RWPE2 (cell line): ENCODE data around the gene ZGLP1.

Experiments
- ATAC-seq: fragments of 200-7000 bp; cut with Tn5 transposase; 3 replicates; pipeline ENCODE4 v1.9.1; 2021; ENCODE audit warnings: low read depth
- DNase-seq: peaks from one replicate; pipeline ENCODE4 v3.0.0-alpha.2; 2020; ENCODE audit warnings: low spot score
- H3K27ac ChIP-seq: fragments of 450-650 bp; 2 replicates; pipeline ENCODE4 v1.5.1; 2017; ENCODE audit warnings: mild to moderate bottlenecking; ENCODE audit not compliant: poor library complexity, severe bottlenecking
- H3K27me3 ChIP-seq: fragments of 250-450 bp; sonication (Bioruptor Pico); 2 replicates; pipeline ENCODE4 v1.5.1; 2021; ENCODE audit warnings: mild to moderate bottlenecking, moderate library complexity; ENCODE audit not compliant: insufficient read depth, poor library complexity, severe bottlenecking
- H3K36me3 ChIP-seq: fragments of 250-450 bp; sonication (Bioruptor Pico); 2 replicates; pipeline ENCODE4 v1.5.1; 2020; ENCODE audit warnings: low read depth, mild to moderate bottlenecking, moderate library complexity
- H3K4me1 ChIP-seq: fragments of 250-450 bp; sonication (Bioruptor Pico); 2 replicates; pipeline ENCODE4 v1.5.1; 2021; ENCODE audit warnings: mild to moderate bottlenecking, moderate library complexity; ENCODE audit not compliant: insufficient read depth, poor library complexity, severe bottlenecking
- H3K4me3 ChIP-seq: fragments of 250-450 bp; sonication (Bioruptor Pico); 2 replicates; pipeline ENCODE4 v1.5.1; 2021; ENCODE audit warnings: mild to moderate bottlenecking, moderate library complexity; ENCODE audit not compliant: severe bottlenecking
- H3K9me3 ChIP-seq: fragments of 250-450 bp; sonication (Bioruptor Pico); 2 replicates; pipeline ENCODE4 v1.5.1; 2021; ENCODE audit warnings: mild to moderate bottlenecking, moderate library complexity; ENCODE audit not compliant: severe bottlenecking
- TF ChIP-seq, protein P1 (sequence below): fragments of 450-650 bp; IDR thresholded peaks from one replicate; pipeline ENCODE4 v1.5.1; 2017; ENCODE audit warnings: mild to moderate bottlenecking, moderate library complexity; ENCODE audit not compliant: poor library complexity, severe bottlenecking

The ZGLP1 gene

DNA sequence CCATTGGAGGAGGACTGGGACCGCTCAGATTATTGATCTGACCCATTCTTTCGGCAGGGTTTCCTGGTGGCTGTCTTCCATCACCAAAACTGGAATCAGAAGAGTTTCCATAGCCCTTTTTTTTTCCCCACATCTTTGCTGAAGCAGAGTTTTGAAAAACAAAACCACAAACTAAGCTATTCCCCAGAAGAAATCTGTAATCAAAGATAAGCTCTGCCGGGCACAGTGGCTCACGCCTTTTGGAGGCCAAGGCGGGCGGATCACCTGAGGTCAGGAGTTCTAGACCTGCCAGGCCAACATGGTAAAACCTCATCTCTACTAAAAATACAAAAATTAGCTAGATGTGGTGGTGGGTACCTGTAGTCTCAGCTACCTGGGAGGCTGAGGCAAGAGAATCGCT lies 42.9 kb downstream of the ZGLP1 start:
- Histone ChIP-seq H3K27me3 (peaks cover 11% of the 10 kb centered on the region), H3K27ac (no peak overlapping the region), H3K36me3 (no peaks in the 10 kb centered on the region), H3K4me1 (no peaks in the 10 kb centered on the region), H3K9me3 (no peaks in the 10 kb centered on the region), H3K4me3 (no peak overlapping the region)
- ATAC-seq (no peak), DNase-seq (no peak)
- TF ChIP-seq, protein P1, sequence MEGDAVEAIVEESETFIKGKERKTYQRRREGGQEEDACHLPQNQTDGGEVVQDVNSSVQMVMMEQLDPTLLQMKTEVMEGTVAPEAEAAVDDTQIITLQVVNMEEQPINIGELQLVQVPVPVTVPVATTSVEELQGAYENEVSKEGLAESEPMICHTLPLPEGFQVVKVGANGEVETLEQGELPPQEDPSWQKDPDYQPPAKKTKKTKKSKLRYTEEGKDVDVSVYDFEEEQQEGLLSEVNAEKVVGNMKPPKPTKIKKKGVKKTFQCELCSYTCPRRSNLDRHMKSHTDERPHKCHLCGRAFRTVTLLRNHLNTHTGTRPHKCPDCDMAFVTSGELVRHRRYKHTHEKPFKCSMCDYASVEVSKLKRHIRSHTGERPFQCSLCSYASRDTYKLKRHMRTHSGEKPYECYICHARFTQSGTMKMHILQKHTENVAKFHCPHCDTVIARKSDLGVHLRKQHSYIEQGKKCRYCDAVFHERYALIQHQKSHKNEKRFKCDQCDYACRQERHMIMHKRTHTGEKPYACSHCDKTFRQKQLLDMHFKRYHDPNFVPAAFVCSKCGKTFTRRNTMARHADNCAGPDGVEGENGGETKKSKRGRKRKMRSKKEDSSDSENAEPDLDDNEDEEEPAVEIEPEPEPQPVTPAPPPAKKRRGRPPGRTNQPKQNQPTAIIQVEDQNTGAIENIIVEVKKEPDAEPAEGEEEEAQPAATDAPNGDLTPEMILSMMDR: no peak

DNA sequence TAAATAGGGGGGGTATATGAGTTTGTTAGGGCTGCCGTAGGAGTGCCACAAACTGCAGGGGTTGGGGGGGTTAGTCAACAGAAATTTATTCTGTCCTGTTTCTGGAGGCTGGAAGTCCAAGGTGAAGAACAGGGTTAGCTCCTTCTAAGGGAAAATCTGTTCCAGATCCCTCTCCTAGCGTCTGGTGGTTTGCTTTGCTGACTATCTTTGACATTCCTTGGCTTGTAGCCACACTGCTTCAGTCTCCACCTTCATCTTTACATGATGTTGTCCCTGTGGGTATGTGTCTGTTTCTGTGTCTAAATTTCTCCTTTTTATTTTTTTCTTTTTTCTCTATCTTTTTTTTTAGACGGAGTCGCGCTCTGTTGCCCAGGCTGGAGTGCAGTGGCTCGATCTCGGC lies 46.8 kb downstream of the ZGLP1 start:
- ATAC-seq (no peak), DNase-seq (no peak)
- H3K9me3 ChIP-seq: no peaks in the 10 kb centered on the region
- peaks cover 11% of the 10 kb centered on the region for H3K4me1 ChIP-seq
- TF ChIP-seq, protein P1: no peak
- no peak overlapping the region for H3K4me3 ChIP-seq
- H3K36me3 ChIP-seq: peaks cover 7% of the 10 kb centered on the region
- H3K27ac ChIP-seq: no peak overlapping the region
- H3K27me3 ChIP-seq: no peaks in the 10 kb centered on the region

DNA sequence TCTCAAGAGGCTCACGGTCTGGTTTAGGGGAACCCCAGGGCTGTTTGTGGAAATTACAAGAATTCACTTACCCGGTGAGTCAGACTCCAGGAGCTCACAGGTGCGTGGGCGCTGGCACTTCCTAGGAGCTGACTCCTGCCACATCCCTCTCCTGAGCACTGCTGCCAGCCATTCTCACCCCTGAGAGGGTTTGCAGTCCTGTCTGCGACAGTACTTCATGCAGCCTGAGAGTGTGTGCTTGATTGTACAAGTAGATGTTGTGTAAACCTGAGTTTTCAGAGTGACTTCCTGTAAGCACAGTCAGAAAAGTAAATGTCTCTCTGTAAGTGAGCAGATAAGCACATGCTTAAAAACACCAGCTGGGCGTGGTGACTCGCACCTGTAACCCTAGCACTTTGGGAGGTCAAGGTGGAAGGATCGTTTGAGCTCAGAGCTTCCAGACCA lies 49.5 kb downstream of the ZGLP1 start:
- Histone ChIP-seq H3K9me3 (no peaks in the 10 kb centered on the region), H3K27ac (peak overlapping the region; percentile 25), H3K4me1 (peaks cover 11% of the 10 kb centered on the region), H3K27me3 (no peaks in the 10 kb centered on the region), H3K36me3 (peaks cover 23% of the 10 kb centered on the region), H3K4me3 (no peak overlapping the region)
- TF ChIP-seq, protein P1: no peak
- peak; percentile 80 for DNase-seq
- peak; percentile 87 for ATAC-seq

DNA sequence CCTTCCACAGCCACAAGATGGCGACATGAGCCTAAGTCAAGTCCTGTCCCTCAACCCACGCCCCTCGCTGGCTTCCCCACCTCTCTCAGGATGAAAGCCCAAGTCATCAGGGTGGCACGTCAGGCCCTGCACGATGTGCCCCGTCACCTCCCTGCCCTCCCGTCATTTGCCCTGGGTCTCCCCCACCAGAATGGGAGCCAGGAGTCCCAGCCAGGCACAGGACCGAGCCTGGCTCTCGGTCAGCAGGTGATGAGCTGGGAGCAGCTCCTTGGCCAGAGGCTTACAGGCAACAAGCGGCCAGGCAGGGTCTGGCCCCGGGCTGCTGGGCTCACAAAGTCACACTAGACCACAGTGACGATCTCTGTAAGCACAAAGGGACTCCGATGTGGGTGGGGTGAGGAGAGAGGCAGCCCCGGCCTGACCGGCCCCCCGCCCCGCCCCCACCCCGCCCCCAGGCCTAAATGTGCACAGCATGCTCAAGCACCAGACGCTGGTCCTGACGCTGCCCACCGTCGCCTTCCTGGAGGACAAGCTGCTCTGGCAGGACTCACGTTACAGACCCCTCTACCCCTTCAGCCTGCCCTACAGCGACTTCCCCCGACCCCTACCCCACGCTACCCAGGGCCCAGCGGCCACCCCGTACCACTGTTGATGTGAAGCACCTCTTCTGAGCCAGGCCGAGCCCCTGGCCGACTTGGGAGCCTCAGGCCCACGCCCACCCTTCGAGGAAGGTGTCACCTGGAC lies 50.3 kb downstream of the ZGLP1 start:
- peak; percentile 82 for DNase-seq
- TF ChIP-seq, protein P1: peak; percentile 82
- H3K4me1 ChIP-seq: peaks cover 11% of the 10 kb centered on the region
- no peak overlapping the region for H3K4me3 ChIP-seq
- H3K36me3 ChIP-seq: peaks cover 31% of the 10 kb centered on the region
- no peaks in the 10 kb centered on the region for H3K9me3 ChIP-seq
- peak overlapping the region; percentile 25 for H3K27ac ChIP-seq
- ATAC-seq: peak; percentile 40; the same call in 2 of the 3 replicates
- no peaks in the 10 kb centered on the region for H3K27me3 ChIP-seq

DNA sequence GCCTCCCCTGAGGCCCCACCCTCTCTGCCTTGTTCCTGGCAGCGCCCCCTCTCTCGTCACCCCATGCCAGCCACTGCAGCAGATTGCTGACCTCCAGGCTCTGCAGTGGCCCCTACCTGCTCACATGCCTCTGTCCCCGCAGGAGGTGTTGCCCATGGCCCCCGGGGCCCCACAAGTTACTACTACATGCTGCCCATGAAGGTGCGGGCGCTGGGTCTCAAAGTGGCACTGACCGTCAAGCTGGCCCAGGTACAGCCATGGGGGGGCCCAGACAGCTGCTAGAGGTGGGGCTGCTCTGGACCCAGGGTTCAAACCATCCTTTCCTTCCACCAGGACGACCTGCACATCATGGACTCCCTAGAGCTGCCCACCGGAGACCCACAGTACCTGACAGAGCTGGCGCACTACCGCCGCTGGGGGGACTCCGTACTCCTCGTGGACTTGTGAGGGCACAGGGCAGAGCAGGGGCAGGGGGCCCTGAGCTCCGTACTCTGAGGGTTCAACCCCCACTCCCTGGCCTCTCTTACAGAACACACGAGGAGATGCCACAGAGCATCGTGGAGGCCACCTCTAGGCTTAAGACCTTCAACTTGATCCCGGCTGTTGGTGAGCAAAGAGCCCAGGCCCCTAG lies 51.4 kb downstream of the ZGLP1 start:
- TF ChIP-seq, protein P1: no peak
- no peak for ATAC-seq
- no peak overlapping the region for H3K27ac ChIP-seq
- H3K4me1 ChIP-seq: peaks cover 11% of the 10 kb centered on the region
- peaks cover 35% of the 10 kb centered on the region for H3K36me3 ChIP-seq
- DNase-seq: no peak
- no peaks in the 10 kb centered on the region for H3K27me3 ChIP-seq
- no peaks in the 10 kb centered on the region for H3K9me3 ChIP-seq
- H3K4me3 ChIP-seq: no peak overlapping the region
